Measurements from ENCODE around the gene GABRA1. TPM values are rescaled to one million over a fixed set of nuclear protein-coding genes. Genes with fewer than 3 reads are reported as not detected.

The GABRA1 gene
- total RNA-seq, 1 donor from 2014 or later, result not detected

GRCh38 chr5:161925960-161926359 lies 78.0 kb downstream of the GABRA1 start:
- H3K36me3 ChIP-seq, result no peaks in the 10 kb centered on the region
- no peak overlapping the region for H3K27ac ChIP-seq
- TF ChIP-seq CTCF (IDR thresholded peaks at IDR 0.05), result no peak
- no peak overlapping the region for H3K4me3 ChIP-seq
- no peaks in the 10 kb centered on the region for H3K4me1 ChIP-seq
- no peaks in the 10 kb centered on the region for H3K9me3 ChIP-seq
- intact Hi-C loops (cut with DNase I), result no loop called here
- no peaks in the 10 kb centered on the region for H3K27me3 ChIP-seq
- no peak for DNase-seq (ENCODE audit: low spot score in 2 of 2)

- H3K36me3 ChIP-seq, result no peaks in the 10 kb centered on the region
- no peak overlapping the region for H3K4me3 ChIP-seq
- no peak for TF ChIP-seq CTCF (IDR thresholded peaks at IDR 0.05)
- no peak overlapping the region for H3K27ac ChIP-seq
- no peaks in the 10 kb centered on the region for H3K4me1 ChIP-seq
- DNase-seq (ENCODE audit: low spot score in 2 of 2), result no peak
- H3K27me3 ChIP-seq, result no peaks in the 10 kb centered on the region
- no peaks in the 10 kb centered on the region for H3K9me3 ChIP-seq
- intact Hi-C loops (cut with DNase I), result no loop called here
Measured at GRCh38 chr5:161934486-161934885, 86.6 kb downstream of the GABRA1 start.

GRCh38 chr5:161944974-161945373 lies 97.1 kb downstream of the GABRA1 start:
- H3K4me1 ChIP-seq, result no peaks in the 10 kb centered on the region
- H3K9me3 ChIP-seq, result no peaks in the 10 kb centered on the region
- no peaks in the 10 kb centered on the region for H3K36me3 ChIP-seq
- DNase-seq (ENCODE audit: low spot score in 2 of 2), result no peak
- no peak for TF ChIP-seq CTCF (IDR thresholded peaks at IDR 0.05)
- no peak overlapping the region for H3K27ac ChIP-seq
- no peaks in the 10 kb centered on the region for H3K27me3 ChIP-seq
- no peak overlapping the region for H3K4me3 ChIP-seq
- intact Hi-C loops (cut with DNase I), result no loop called here

GRCh38 chr5:161946911-161947310 lies 99.0 kb downstream of the GABRA1 start:
- no peak for TF ChIP-seq CTCF (IDR thresholded peaks at IDR 0.05)

More at GRCh38 chr5:161946911-161947310, 99.0 kb downstream of the GABRA1 start:
- no peak for DNase-seq (ENCODE audit: low spot score in 2 of 2)
- intact Hi-C loops (cut with DNase I), result no loop called here
- H3K27ac ChIP-seq, result no peak overlapping the region
- no peaks in the 10 kb centered on the region for H3K27me3 ChIP-seq
- H3K9me3 ChIP-seq, result no peaks in the 10 kb centered on the region
- no peaks in the 10 kb centered on the region for H3K4me1 ChIP-seq
- no peaks in the 10 kb centered on the region for H3K36me3 ChIP-seq
- H3K4me3 ChIP-seq, result no peak overlapping the region

Other genes starting within 250 kb of the GABRA1 start
- not detected for gene GABRA6, start 162.4 kb upstream of the GABRA1 start, total RNA-seq
- gene GABRG2, start 219.7 kb downstream of the GABRA1 start, total RNA-seq, result not detected